NCI-H1417 (cell line): Measurements from ENCODE around the gene HMGXB3.

Experiments used
- DNase-seq, 3 experiments: peaks; one replicate each; lab custom pipeline; 2025; lab: John Stamatoyannopoulos, UW

Gene HMGXB3

DNA sequence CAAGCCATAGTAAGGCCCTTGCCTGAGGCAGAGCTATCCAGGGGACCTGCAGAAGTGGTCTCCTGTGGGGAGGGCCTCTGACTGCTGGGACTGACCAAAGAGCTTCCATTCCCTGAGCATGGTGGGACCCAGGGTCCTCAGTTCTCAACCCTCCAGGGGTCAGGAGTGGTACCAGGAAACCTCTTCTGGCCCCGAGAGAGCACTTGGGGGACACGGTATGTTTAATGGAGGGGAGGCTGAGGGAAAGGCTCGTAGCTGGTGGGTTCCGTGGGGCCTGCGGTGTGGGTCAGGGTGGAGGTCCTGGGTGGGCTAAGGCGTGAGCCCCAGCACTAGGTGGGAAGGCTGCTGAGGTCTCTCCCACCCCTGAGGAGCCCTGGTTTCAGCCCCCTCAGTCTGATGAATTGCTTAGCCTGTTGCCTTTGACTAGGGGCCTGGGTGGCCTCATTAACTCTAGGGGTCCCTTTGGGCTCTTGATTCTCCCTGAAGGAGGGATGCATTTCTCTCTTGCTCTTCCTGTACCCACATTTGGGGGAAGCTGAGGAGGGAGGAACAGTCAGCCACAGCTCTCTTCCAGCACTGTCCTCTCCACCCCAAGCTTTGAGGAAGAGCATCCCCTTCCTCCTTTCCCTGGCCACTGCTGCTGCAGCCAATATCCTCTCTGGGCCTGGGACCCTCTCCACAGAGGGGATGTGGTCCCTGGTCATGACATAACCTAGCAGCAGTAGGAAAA, 51.9 kb downstream of the HMGXB3 start:
- no peak for DNase-seq

DNA sequence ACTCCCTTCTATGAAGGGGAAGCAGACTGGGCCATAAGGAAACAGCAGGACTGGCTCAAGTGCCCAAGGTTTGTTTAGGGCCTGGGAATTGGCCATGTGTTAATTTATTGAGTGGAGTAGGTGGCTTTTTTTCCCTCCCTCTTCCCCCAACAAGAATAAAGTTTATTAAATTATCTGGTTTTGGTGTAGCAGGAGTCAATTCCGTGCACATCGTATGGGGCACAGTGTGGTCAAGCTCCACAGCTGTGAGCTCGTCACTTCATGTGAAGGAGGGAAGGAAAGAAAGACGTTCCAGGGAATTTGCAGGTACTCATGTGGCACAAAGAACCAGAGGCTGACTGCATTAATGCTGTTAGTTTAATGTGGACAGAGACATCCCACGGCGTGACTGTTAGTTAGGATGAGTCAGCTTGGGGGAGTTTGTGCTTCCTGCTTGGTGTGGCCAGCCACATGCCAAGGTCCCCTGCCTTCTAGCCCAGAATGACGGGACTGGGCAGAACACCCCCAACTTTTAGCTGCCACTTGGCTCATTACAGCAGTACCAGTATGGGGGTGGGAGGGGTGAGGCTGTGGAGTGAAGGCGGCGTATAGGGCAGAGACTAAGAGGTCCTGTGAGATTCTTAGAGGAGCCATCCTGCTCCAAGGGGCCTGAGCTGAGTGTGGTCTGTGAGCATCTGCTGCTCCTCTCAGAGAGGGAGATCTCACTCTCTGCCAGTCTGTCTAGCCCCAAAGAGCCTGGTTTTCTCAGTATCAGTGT, 52.6 kb downstream of the HMGXB3 start:
- no peak for DNase-seq

DNA sequence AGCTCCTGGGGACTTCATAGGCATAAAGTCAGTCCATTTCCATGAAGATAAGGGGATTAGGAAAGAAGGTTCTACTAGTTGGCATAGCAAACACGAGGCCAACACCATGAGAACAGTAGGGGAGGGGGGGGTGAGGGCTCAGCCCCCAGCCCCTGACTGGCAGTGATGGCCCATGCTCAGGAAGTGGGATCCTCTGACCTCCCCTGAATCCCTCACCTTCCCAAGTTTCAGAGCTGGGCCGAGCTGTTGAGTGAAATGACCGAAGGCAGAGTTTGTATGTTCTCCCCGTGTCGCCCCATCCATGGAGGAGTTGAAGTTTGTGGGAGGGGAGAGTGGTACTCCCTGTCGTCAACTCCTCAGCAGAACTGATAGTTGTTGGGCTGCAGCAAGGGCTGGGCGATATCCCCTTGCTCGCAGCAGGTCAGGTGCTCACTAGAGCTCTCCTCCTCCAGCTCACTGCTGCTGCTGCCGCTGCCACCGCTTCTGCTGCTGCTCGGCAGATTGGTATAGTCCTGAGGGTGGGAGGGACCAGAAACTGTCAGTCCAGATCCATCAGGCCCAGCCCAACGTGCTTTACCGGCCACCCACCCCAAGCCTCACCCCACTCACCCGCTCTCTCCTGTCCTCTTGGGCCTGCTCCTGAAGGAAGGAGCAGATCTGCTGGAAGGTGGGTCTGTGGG, 53.3 kb downstream of the HMGXB3 start:
- DNase-seq, result no peak

DNA sequence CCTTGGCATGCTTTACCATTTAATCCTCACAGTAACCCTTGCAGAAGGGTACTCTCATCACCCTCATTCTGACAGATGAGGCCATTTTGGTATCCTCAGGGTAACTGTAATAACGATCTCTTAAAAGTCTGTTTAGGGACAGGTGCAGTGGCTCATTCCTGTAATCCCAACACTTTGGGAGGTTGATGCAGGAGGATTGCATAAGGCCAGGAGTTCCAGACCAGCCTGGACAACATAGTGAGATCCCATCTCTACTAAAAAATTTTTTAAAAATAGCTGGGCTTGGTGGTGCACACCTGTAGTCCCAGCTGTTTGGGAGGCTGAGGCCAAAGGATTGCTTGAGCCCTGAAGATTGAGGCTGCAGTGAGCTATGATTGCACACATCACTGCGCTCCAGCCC, 54.0 kb downstream of the HMGXB3 start:
- DNase-seq, result no peak

DNA sequence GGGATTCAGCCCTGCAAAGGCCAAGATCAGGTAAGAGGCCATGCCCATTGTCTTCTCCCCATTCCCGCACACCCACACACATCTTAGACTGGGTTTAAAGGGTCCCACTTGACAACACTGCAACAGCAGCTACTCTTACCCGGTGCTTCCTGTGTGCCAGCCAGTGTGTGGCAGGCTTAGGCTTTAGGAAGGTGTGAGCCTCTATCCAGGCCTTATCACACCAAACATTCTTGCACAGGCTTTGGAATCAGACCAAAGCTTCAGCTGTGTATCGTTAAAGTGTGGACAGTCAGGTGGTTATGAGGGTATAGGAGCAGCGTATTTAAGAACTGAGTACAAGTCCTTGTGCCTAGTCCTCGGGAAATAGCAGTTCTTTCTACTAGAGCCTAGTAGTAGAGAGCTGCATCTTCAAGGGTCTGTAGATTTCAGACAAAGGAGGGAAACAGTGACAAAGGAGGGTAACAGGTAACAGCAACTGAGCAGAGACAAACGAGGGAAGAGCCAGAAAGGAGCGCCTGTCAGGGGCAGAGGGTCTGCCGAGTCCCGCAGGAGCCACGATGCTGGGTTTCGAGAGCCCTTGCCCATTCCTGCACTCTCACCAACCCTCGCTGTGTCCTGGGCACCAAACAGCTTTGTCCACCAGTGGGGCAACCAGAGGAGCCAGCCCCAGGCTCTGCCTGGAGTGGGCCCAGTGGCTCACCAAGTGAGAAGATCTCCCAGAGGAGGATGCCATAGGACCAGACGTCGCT, 55.0 kb downstream of the HMGXB3 start:
- DNase-seq, result no peak

DNA sequence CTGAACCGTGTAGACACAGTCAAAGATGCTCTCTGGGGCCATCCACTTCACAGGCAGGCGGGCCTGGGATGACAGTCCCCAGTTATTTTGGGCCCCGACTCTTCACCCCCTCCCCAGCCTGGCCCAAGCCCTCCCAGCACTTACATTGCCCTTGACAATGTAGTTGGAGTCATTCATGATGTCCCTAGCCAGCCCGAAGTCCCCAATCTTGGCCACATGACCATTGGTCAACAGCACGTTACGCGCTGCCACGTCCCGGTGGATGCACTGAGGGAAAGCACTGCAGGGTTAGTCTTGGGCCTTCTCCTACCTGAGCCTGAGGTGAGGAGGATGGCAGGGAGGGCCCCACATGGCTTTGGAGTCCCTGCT, 55.5 kb downstream of the HMGXB3 start:
- no peak for DNase-seq

DNA sequence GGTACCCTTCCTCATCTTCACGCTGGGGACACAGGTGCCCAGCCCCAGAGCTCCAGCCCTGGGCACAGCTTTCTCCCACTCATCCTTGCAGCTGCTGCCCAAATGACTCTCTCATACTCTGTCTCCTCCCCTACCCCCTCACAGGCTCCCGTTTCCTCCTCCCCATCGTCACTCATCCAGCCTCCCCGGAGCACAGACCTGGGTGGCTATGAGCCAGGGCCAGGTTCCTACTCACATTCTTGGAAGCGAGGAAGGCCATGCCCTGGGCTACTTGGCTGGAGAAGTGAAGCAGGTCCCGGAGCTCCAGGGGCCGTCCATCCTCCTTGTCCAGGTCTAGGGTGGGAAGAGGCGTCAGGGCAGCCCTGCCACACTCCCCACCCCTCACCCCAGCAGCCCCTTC, 56.5 kb downstream of the HMGXB3 start:
- no peak for DNase-seq

DNA sequence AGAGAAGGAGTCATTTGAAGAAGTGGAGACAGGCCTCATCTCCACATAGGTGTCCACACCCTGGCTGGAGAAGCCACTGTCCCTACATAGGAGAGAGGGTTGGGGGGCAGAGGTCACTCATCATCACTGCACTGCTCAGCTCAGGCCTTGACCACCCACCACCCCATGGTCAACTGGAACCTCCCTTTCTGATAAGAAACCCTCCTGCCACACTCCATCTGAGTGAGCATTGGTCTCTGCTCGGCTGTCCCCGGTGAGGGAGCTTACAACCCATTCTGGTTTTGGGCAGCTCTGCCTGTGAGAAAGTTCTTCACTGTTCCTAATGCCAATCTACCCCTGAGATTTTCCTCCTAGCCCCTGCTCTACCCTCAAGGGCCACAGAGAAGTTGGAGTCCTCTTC, 57.0 kb downstream of the HMGXB3 start:
- no peak for DNase-seq

DNA sequence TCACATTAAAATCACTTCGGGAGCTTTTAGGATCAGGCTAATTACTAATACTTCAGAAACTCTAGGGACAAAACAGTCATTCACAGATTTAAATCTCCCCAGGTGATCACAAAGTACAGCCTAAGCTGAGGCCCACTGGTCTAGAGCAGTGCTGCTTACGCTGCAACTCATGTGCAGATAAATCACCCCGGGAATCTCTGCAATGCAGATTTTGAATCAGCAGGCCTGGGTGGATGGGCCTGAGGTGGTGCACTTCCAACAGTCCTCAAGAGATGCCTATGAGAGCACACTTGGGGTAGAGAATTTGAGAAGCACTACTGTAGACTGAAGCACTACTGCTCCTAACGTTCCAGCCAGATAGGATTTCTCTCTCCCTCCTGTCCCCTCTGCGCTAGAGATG, 57.5 kb downstream of the HMGXB3 start:
- no peak for DNase-seq

DNA sequence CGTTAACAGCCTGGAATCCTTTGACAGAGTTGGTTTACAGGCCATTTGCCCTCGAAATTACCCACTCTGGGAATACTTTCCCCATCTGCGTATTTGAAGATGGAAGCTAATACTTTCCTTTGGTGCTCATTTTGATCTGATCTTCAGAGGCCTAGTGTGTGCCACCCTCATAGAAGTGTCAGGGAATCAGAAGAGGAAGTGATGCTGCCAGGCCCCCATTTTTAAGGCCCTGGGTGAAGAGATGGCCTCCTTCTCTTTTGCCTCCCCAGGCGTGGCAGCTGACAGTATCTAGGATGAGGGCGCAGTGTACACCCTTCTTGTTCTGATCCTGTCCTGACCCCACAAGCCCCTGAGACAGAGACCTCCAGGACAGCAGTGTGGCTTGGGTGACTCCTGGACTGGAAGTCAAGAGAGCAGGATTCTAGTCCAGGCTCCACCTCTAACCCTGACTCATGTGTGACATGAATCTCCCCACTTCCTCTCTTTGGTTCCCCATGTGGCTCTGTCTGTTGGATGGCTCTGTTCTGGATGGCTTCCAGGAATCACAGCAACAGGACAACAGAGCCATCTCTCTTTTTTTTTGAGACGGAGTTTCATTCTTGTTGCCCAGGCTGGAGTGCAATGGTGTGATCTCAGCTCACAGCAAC, 58.1 kb downstream of the HMGXB3 start:
- no peak for DNase-seq

DNA sequence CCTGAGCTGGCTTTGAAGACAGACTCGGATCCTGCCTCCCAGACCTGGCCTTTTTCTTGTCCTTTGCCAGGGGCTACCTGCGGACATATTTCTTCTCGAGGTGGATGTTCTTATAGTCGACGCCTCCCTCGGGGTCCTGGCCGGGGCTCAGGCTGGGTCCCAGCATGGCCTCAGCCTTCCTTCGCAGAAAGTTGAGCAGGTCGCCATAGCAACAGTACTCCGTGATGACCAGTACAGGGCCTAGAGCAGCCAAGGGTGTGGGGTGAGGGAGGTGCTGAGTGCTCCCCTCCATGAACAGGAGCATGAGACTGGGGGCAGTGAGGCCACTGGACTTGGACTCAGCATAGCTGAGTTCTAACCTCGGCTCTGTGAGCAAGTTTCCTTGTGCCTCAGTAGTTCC, 59.1 kb downstream of the HMGXB3 start:
- DNase-seq, result no peak

DNA sequence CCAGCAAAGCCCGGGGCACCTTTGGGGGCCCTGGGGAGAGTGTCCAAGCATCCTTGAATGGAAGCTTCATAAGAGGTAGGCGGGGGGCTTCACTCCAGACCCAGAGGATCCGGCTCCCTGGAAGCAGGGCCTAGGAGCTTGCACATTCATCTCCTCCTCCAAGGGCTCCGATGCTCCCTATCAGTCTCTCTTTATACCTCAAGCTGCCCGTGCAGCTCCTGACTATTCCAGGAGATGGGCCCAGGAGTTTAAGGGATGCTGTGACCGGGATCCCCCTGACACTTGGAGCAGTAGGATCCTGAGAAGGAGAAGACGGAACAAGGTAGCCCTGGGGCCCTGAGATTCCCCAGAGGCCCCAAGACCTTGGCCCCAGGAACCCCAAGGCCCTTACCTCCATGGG, 59.9 kb downstream of the HMGXB3 start:
- DNase-seq, result no peak

DNA sequence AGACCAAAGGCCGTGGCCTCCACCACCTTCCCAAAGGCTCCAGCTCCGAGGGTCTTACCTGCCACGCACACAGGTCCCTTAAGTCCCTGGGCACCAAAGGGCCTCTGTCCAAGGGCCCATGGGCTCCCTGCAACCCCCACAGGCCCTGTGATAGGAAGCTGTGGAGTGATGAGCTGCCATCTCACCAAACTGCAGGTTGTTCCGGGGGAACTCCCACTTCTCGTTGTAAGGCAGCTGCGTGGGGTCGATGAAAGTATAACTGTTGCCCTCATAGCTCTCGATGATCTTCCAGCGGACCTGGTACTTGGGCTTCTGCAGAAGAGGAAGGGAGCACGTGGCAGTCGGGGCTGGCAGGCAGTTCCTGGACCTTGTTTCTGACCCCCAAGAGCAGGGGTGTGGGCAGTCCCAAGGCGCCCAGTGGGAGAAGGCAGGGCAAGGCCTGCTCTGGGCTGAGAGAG, 61.0 kb downstream of the HMGXB3 start:
- DNase-seq, result no peak

DNA sequence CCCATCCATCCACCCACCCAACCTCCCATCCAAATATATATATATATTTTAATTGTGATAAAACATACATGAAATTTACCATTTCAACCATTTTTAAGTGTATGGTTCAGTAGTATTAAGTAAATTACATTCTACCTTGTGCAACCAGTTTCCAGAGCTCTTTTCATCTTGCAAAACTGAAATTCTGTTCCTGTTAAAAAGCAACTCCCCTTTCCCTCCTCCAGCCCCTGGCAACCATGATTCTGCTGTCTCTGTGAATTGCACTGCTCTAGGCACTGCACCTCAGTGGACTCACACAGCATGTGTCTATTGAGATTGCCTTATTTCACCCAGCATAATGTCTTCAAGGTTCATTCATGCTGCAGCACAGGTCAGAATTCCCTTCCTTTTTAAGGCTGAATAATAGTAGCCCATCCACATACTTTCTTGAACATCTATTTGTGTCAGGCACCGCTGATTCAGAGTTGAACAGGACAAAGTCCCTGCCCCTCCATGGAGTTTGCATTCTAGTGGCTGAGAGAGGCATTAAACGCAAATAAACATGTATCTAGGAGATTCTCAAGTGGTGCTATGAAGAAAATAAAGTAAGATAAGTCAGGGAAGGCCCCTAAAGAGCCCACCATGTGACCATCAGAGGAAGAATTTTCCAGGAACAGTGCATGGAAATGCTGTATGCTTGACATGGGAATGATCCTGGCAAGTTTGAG, 61.8 kb downstream of the HMGXB3 start:
- DNase-seq, result no peak

DNA sequence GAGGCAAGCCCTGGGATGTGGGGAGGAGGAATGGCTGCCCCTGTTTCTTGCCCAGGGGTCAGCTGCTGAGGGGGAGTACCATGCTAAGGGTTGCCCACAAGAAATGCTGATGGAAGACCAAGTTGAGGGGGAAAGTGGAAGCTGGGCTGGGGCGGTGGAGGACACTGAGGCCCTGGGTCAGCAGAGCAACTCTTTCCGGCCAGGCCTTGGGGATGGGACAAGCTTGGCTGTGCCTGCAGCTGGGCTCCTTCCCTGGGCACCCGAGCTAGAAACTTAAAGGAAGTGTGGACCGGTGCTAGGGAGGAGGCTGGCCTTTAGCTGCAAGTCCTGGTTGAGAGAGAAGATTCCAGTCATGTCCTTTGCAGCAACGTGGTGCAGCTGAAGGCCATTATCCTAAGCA, 63.1 kb downstream of the HMGXB3 start:
- DNase-seq, result no peak

DNA sequence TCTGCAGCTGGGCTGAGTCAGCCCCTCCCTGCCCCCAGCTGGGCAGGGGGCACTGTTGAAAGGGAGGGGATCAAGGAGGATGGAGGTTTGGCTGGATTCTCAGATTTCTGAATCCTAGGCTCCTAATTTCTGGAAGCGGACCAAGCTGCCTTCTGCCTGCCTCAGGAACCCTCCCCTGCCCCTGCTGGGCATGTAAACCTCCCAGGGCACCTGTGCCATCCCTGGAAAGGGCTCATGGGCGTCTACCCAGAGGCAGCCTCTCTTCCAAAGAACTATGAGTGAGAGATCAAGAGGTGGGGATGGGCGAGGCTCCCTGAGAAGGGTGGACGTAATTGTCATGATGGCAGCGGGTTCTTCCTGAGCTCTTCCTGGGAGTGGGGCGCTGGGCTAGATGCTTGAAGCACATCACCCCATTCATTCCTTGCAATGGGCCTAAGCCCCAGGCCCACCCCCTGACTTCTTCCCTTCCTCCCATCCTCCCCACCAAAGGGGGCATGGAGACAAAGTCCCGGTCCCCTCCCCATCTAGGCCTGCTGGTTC, 64.2 kb downstream of the HMGXB3 start:
- DNase-seq, result no peak

DNA sequence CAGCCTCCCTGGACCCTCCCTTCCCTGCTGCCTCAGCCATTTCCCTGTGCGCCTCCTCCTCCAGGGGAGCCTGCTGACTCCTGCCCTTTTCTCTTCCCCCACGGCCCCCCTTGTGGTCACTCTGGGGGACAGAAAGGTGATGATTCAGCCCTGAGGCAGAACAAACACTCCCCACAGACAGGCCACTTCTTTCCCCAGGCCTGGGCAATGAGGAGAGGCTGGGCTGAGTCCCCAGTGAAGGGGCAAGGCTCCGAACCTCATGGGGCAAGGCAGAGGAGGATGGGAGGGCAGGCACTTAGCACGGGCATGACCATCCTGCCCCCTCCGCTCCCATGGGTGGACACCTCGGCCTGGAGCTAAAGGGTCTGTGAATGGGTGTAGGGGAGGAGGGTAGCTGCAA, 64.8 kb downstream of the HMGXB3 start:
- DNase-seq, result no peak

DNA sequence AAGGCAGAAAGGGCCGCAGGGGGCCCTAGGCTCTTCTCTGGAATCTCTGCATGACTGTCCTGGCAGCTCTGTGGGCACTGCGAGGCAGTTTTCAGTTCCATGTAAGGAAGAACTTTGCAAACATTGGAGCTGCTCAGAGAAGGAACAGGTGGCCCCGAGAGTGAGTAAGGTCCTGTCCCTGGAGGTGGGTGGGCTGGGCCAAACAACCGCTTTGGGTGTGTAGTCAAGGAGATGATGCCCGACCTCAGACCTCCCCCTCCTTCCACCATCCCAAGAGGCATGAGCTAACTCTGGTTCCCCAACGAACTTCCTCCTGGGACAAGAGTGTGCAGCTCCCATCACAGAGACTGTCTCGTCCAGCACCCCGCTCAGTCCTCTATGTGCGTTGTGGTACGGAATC, 65.3 kb downstream of the HMGXB3 start:
- no peak for DNase-seq

DNA sequence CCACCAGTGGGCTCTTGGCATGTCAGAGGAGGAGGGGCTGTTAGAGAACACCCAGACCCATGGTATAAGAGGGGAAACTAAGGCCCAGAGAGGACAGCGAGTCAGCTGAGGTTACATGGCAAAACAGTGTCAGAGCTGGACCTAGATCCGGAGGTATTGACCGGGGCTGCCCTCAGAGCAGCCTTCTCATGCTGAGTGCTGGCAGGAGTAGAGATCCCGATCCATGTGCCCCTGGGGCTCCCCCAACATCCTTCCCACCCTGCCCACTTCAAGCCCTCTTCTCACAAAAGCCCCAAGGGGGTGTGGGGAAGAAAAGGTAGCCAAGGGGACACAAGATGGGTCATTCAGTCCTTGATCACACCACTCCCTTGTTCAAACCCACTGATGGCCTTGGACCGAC, 65.9 kb downstream of the HMGXB3 start:
- no peak for DNase-seq

DNA sequence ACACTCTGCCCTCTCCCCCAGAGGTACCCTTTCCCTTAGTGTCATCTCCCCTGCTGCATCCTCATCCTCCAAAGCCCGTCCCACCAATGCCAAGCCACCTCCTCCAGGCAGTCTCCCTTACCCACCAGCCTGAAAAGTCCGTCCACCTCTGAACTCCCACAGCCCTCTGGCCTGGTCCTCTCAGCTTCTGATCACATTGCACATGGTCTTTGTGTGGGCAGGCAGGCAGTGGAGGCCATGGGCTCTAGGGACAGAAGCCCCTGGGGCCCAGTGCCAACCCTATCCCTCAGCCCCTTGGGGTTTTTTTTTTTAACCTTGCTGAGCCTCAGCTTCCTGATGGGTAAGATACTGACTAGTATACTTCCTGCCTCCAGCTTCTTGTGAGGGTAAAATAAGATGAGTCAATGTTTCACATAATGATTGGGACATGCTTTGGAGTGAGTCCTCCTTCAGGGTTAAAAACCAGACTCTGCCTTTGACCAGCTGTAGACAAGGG, 66.4 kb downstream of the HMGXB3 start:
- DNase-seq, result no peak
